HEK293T (cell line): ENCODE data around the gene CD48.

ENCODE experiments used
- BHLHE40 ChIP-seq: fragments of 450-650 bp; IDR thresholded peaks from 2 replicates; pipeline ENCODE4 v1.6.1; 2016; ENCODE audit warnings: mild to moderate bottlenecking, moderate library complexity, borderline replicate concordance
- LEF1 ChIP-seq: fragments of 450-650 bp; IDR thresholded peaks from 2 replicates; pipeline ENCODE4 v1.6.1; 2017; ENCODE audit warnings: mild to moderate bottlenecking, borderline replicate concordance
- SUZ12 ChIP-seq: fragments of 450-650 bp; IDR thresholded peaks from 2 replicates; pipeline ENCODE4 v1.6.1; 2016; ENCODE audit warnings: mild to moderate bottlenecking

GRCh38 chr1:160707236-160708064 is 4.2 kb downstream of the CD48 start:
- TF ChIP-seq BHLHE40 (no peak), SUZ12 (no peak), LEF1 (no peak)
